MCF 10A (cell line): ENCODE measurements around the gene CADPS. TPM values are rescaled to one million over a fixed set of nuclear protein-coding genes. Genes with fewer than 3 reads are reported as not detected.

ENCODE experiments used
- BruUV-seq: library from RNA; stranded (reverse); fragments of 400-500 nt; replicated peaks from 2 replicates; lab custom pipeline; 2021; lab: Mats Ljungman, UMichigan
- CTCF ChIA-PET: fragments of 300-600 bp; sonication (Branson Sonifier 250); formaldehyde crosslinking; extraction: SDS; loops from one replicate; lab custom pipeline; 2021; ENCODE audit warnings: antibody characterized with exemption, inconsistent platforms; lab: Yijun Ruan, JAX
- POLR2A ChIA-PET: fragments of 300-600, 350-650 bp; sonication (Branson Sonifier 250); formaldehyde crosslinking; extraction: SDS; loops from one replicate; lab custom pipeline; 2020; ENCODE audit warnings: antibody characterized with exemption, inconsistent platforms; lab: Yijun Ruan, JAX
- DNase-seq: peaks from one replicate; pipeline ENCODE4 v3.0.0-alpha.2; 2018; ENCODE audit not compliant: unreplicated experiment
- H3K27ac Mint-ChIP-seq: one replicate; pipeline ENCODE4 v1.8.0; 2022; ENCODE audit warnings: mild to moderate bottlenecking, low read depth, mixed read lengths; ENCODE audit not compliant: unreplicated experiment
- H3K27me3 Mint-ChIP-seq: one replicate; pipeline ENCODE4 v1.8.0; 2022; ENCODE audit warnings: mixed read lengths; ENCODE audit not compliant: insufficient read depth, unreplicated experiment
- H3K36me3 Mint-ChIP-seq: one replicate; pipeline ENCODE4 v1.8.0; 2022; ENCODE audit warnings: mild to moderate bottlenecking, moderate library complexity, mixed read lengths; ENCODE audit not compliant: insufficient read depth, unreplicated experiment
- H3K4me1 Mint-ChIP-seq: one replicate; pipeline ENCODE4 v1.8.0; 2022; ENCODE audit warnings: mixed read lengths; ENCODE audit not compliant: insufficient read depth, unreplicated experiment
- H3K4me3 Mint-ChIP-seq: one replicate; pipeline ENCODE4 v1.8.0; 2022; ENCODE audit warnings: mild to moderate bottlenecking, moderate library complexity, mixed read lengths; ENCODE audit not compliant: unreplicated experiment
- H3K9me3 Mint-ChIP-seq: one replicate; pipeline ENCODE4 v1.8.0; 2022; ENCODE audit warnings: mixed read lengths; ENCODE audit not compliant: unreplicated experiment
- intact Hi-C: fragments of 100-400 bp; cut with micrococcal nuclease; formaldehyde crosslinking; loops from 2 replicates; pipeline ENCODE4 v1.14.1; 2022
- total RNA-seq: library from RNA; stranded (reverse); gene quantifications from 2 replicates; pipeline ENCODE4 v1.2.3, GENCODE V29; 2022
- TF ChIP-seq, protein P1 (sequence below): fragments of 200-600 bp; IDR thresholded peaks from one replicate; pipeline ENCODE4 v1.8.0; 2022; ENCODE audit warnings: antibody characterized with exemption, mild to moderate bottlenecking; ENCODE audit not compliant: unreplicated experiment

The CADPS gene
- total RNA-seq, 1 experiment from 2014 or later = not detected

DNA sequence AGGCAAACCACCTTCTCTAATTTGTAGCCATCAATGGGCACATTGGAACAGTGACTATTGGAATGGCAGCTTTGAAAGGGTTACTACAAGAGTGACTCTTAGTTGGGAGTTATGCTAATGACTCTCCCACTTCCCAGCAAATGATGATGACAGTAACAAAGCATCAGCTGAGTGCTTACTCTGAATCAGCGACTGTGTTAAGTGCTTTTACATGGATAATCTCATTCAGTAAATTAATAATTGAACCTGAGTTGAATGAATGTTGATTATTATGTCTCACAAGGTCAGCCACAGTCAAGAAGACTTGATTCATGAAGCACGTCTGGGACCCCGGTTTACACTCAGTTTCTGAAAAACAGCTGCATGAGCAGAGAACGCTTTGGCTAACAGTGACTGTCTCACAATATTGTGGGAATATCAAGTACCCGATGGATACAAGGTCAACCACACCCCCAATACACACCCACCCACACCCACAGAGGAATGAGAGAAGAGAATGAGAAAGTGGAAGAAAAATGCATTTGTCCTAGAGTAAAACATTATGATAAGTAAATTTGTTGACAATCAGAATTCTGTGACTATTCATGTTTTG, 259.9 kb downstream of the CADPS start:
- no peak overlapping the region for H3K27ac Mint-ChIP-seq
- TF ChIP-seq, protein P1, sequence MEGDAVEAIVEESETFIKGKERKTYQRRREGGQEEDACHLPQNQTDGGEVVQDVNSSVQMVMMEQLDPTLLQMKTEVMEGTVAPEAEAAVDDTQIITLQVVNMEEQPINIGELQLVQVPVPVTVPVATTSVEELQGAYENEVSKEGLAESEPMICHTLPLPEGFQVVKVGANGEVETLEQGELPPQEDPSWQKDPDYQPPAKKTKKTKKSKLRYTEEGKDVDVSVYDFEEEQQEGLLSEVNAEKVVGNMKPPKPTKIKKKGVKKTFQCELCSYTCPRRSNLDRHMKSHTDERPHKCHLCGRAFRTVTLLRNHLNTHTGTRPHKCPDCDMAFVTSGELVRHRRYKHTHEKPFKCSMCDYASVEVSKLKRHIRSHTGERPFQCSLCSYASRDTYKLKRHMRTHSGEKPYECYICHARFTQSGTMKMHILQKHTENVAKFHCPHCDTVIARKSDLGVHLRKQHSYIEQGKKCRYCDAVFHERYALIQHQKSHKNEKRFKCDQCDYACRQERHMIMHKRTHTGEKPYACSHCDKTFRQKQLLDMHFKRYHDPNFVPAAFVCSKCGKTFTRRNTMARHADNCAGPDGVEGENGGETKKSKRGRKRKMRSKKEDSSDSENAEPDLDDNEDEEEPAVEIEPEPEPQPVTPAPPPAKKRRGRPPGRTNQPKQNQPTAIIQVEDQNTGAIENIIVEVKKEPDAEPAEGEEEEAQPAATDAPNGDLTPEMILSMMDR = no peak
- DNase-seq = no peak
- CTCF ChIA-PET = interaction anchor here (0.5 to 2.7 kb wide), 6 partner anchors 50 to 733 kb away, joined by 3 to 11 read pairs (median 3); no protein-coding TSS in a partner anchor
- no peaks in the 10 kb centered on the region for H3K27me3 Mint-ChIP-seq
- no peak overlapping the region for H3K4me3 Mint-ChIP-seq
- no TSS peak for BruUV-seq
- intact Hi-C loops = no loop called here
- H3K9me3 Mint-ChIP-seq = no peaks in the 10 kb centered on the region
- POLR2A ChIA-PET = interaction anchor here (0.6 to 1.0 kb wide), 4 partner anchors 10 to 580 kb away, joined by 3 read pairs; no protein-coding TSS in a partner anchor
- H3K4me1 Mint-ChIP-seq = peaks cover 34% of the 10 kb centered on the region
- no peaks in the 10 kb centered on the region for H3K36me3 Mint-ChIP-seq

GRCh38 chr3:62614527-62614926, 260.7 kb downstream of the CADPS start:
- CTCF ChIA-PET = interaction anchor here (0.6 to 2.7 kb wide), 5 partner anchors 48 to 720 kb away, joined by 3 to 11 read pairs (median 3); no protein-coding TSS in a partner anchor

DNA sequence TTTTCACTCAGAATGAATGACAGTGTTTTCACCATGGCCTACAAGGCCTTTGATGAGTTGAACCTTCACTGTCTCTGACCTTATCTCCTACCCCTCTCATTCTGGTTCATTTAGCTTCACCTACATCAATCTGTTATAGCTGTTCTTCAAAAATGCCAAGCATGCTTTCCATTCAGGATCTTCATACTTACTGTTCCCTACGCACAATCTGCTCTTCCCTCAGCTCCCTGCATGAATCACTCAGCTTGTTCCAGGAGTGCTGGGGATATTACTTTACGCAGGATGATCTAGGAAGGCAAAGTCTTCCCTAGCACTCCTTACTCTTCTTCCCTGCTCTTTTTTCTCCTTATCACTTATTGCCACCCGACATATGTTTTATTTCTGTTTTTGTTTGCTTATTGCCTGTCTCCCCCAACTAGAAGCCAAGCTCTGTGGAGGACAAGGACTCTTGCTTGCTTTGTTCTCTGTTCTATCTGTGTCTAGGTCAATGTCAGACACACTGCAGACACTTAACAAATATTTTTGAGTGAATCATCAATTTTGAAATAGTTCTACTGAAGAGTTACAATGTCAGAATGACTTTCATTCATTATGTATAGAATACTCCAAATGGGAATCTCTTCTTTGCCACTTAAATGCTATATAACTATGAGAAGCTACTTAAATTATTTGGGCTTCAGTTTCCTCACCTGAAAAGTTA, 263.5 kb downstream of the CADPS start:
- ChIA-PET CTCF (interaction anchor here (0.5 to 5.1 kb wide), 5 partner anchors 11 to 1413 kb away, joined by 3 to 31 read pairs (median 3); no protein-coding TSS in a partner anchor), POLR2A (interaction anchor here (0.6 to 1.2 kb wide), 3 partner anchors 21 to 37 kb away, joined by 3 read pairs; no protein-coding TSS in a partner anchor)
- intact Hi-C loops = no loop called here
- TF ChIP-seq, protein P1 = no peak
- peaks cover 40% of the 10 kb centered on the region for H3K4me1 Mint-ChIP-seq
- H3K36me3 Mint-ChIP-seq = no peaks in the 10 kb centered on the region
- no TSS peak for BruUV-seq
- peak overlapping the region; percentile 3 for H3K4me3 Mint-ChIP-seq
- no peaks in the 10 kb centered on the region for H3K27me3 Mint-ChIP-seq
- peak; percentile 61 for DNase-seq
- H3K27ac Mint-ChIP-seq = peak overlapping the region; percentile 6
- no peaks in the 10 kb centered on the region for H3K9me3 Mint-ChIP-seq

More at GRCh38 chr3:62614527-62614926, 260.7 kb downstream of the CADPS start:
- H3K9me3 Mint-ChIP-seq = no peaks in the 10 kb centered on the region
- BruUV-seq = no TSS peak
- intact Hi-C loops = no loop called here
- H3K27me3 Mint-ChIP-seq = no peaks in the 10 kb centered on the region
- H3K4me1 Mint-ChIP-seq = peaks cover 34% of the 10 kb centered on the region
- DNase-seq = no peak
- H3K27ac Mint-ChIP-seq = no peak overlapping the region
- TF ChIP-seq, protein P1 = no peak
- POLR2A ChIA-PET = interaction anchor here (1.0 kb wide), 2 partner anchors 9 to 10 kb away, joined by 3 read pairs; no protein-coding TSS in a partner anchor
- no peaks in the 10 kb centered on the region for H3K36me3 Mint-ChIP-seq
- no peak overlapping the region for H3K4me3 Mint-ChIP-seq
